ENCODE measurements around the gene CEP126. TPM values are rescaled to one million over a fixed set of nuclear protein-coding genes. Genes with fewer than 3 reads are reported as not detected.

Gene CEP126
- total RNA-seq, 2 experiments from 2014 or later: 0.96 to 1.2 TPM

- Mint-ChIP-seq H3K27ac (no peak overlapping the region), H3K9me3 (peaks cover 9% of the 10 kb centered on the region), H3K4me1 (ENCODE audit: low read depth) (no peaks in the 10 kb centered on the region), H3K27me3 (no peaks in the 10 kb centered on the region), H3K36me3 (ENCODE audit: low read depth) (no peaks in the 10 kb centered on the region), H3K4me3 (no peak overlapping the region)
- Histone ChIP-seq H3K27me3 (ENCODE audit: control insufficient read depth in 1 of 2, insufficient read depth in 2 of 2, low read length in 2 of 2) (no peaks in the 10 kb centered on the region), H3K9me3 (ENCODE audit: control insufficient read depth in 1 of 2, insufficient read depth in 1 of 2, low read length in 2 of 2) (no peaks in the 10 kb centered on the region), H3K4me3 (ENCODE audit: low read length) (no peak overlapping the region), H3K4me1 (ENCODE audit: insufficient read depth, low read length) (no peaks in the 10 kb centered on the region), H3K27ac (ENCODE audit: low read depth in 1 of 2, low read length in 2 of 2) (no peak overlapping the region), H3K36me3 (ENCODE audit: insufficient read depth, low read length) (no peaks in the 10 kb centered on the region)
- intact Hi-C loops (cut with DNase I, micrococcal nuclease): no loop called here
- ATAC-seq (ENCODE audit: poor library complexity) (no peak), DNase-seq (no peak)
- CTCF ChIA-PET: interaction anchor here (1.3 kb wide), 1 partner anchor 13 kb away, joined by 3 read pairs; no protein-coding TSS in a partner anchor
- TF ChIP-seq CTCF (IDR thresholded peaks at IDR 0.05): no peak
- POLR2A ChIA-PET: no interaction called here
Measured at GRCh38 chr11:101931692-101932091, 16.9 kb downstream of the CEP126 start.

GRCh38 chr11:101940901-101941520 lies 26.2 kb downstream of the CEP126 start:
- no peak overlapping the region for H3K27ac ChIP-seq (ENCODE audit: low read depth in 1 of 2, low read length in 2 of 2)
- TF ChIP-seq CTCF (IDR thresholded peaks at IDR 0.05): no peak

GRCh38 chr11:101944923-101945322 lies 30.1 kb downstream of the CEP126 start:
- Mint-ChIP-seq H3K4me1 (ENCODE audit: low read depth) (no peaks in the 10 kb centered on the region), H3K27me3 (no peaks in the 10 kb centered on the region)
- CTCF ChIA-PET: no interaction called here

More at GRCh38 chr11:101940901-101941520, 26.2 kb downstream of the CEP126 start:
- Mint-ChIP-seq H3K4me1 (ENCODE audit: low read depth) (no peaks in the 10 kb centered on the region), H3K27me3 (no peaks in the 10 kb centered on the region), H3K27ac (no peak overlapping the region), H3K4me3 (no peak overlapping the region), H3K9me3 (no peaks in the 10 kb centered on the region), H3K36me3 (ENCODE audit: low read depth) (peaks cover 6% of the 10 kb centered on the region)
- ATAC-seq (ENCODE audit: poor library complexity) (no peak), DNase-seq (no peak)
- intact Hi-C loops (cut with DNase I, micrococcal nuclease): no loop called here
- no peaks in the 10 kb centered on the region for H3K4me1 ChIP-seq (ENCODE audit: insufficient read depth, low read length)
- POLR2A ChIA-PET: no interaction called here
- no peaks in the 10 kb centered on the region for H3K9me3 ChIP-seq (ENCODE audit: control insufficient read depth in 1 of 2, insufficient read depth in 1 of 2, low read length in 2 of 2)
- H3K36me3 ChIP-seq (ENCODE audit: insufficient read depth, low read length): no peaks in the 10 kb centered on the region
- CTCF ChIA-PET: no interaction called here
- H3K4me3 ChIP-seq (ENCODE audit: low read length): no peak overlapping the region
- H3K27me3 ChIP-seq (ENCODE audit: control insufficient read depth in 1 of 2, insufficient read depth in 2 of 2, low read length in 2 of 2): no peaks in the 10 kb centered on the region

More at GRCh38 chr11:101944923-101945322, 30.1 kb downstream of the CEP126 start:
- ATAC-seq (ENCODE audit: poor library complexity): no peak
- no peaks in the 10 kb centered on the region for H3K36me3 ChIP-seq (ENCODE audit: insufficient read depth, low read length)
- H3K27ac ChIP-seq (ENCODE audit: low read depth in 1 of 2, low read length in 2 of 2): no peak overlapping the region
- no peak for TF ChIP-seq CTCF (IDR thresholded peaks at IDR 0.05)
- Mint-ChIP-seq H3K9me3 (no peaks in the 10 kb centered on the region), H3K4me3 (no peak overlapping the region), H3K36me3 (ENCODE audit: low read depth) (peaks cover 7% of the 10 kb centered on the region), H3K27ac (no peak overlapping the region)
- POLR2A ChIA-PET: no interaction called here
- H3K4me1 ChIP-seq (ENCODE audit: insufficient read depth, low read length): no peaks in the 10 kb centered on the region
- DNase-seq: no peak
- H3K9me3 ChIP-seq (ENCODE audit: control insufficient read depth in 1 of 2, insufficient read depth in 1 of 2, low read length in 2 of 2): no peaks in the 10 kb centered on the region
- intact Hi-C loops (cut with DNase I, micrococcal nuclease): loop anchor here in 1 of 2 experiments (5.0 kb wide), 1 partner anchor 58 kb away; no protein-coding TSS in a partner anchor
- no peaks in the 10 kb centered on the region for H3K27me3 ChIP-seq (ENCODE audit: control insufficient read depth in 1 of 2, insufficient read depth in 2 of 2, low read length in 2 of 2)
- H3K4me3 ChIP-seq (ENCODE audit: low read length): no peak overlapping the region

Measured in CD4-positive, alpha-beta T cell (primary cell).